A673 (cell line): ENCODE data around the gene HBG1. TPM values are rescaled to one million over a fixed set of nuclear protein-coding genes. Genes with fewer than 3 reads are reported as not detected.

Experiments used
- BruUV-seq: library from RNA; stranded (reverse); fragments of 400-500 nt; replicated peaks from 2 replicates; lab custom pipeline; 2021; lab: Mats Ljungman, UMichigan
- CTCF ChIA-PET: fragments of 300-600 bp; sonication (Branson Sonifier 250); formaldehyde crosslinking; loops from one replicate; lab custom pipeline; 2022; ENCODE audit warnings: antibody characterized with exemption; lab: Charles Lee
- POLR2A ChIA-PET: fragments of 300-600 bp; sonication (Branson Sonifier 250); formaldehyde crosslinking; loops from one replicate; lab custom pipeline; 2022; ENCODE audit warnings: antibody characterized with exemption; ENCODE audit not compliant: low non-redundant PET; lab: Charles Lee
- DNase-seq: peaks from one replicate; pipeline ENCODE4 v3.0.0-alpha.2; 2015; ENCODE audit warnings: low spot score
- H3K27ac ChIP-seq: fragments of 200-600 bp; sonication (generic); 2 replicates; pipeline ENCODE4 v1.5.1; 2016; ENCODE audit warnings: mixed run types, low read depth, mild to moderate bottlenecking, mixed read lengths, antibody characterized with exemption, low read length; ENCODE audit not compliant: poor library complexity, severe bottlenecking
- H3K27me3 ChIP-seq: fragments of 200-600 bp; sonication (generic); replicated peaks from 2 replicates; pipeline ENCODE4 v1.6.1; 2017; ENCODE audit warnings: mixed run types, low read depth, mild to moderate bottlenecking, mixed read lengths, antibody characterized with exemption, low read length; ENCODE audit not compliant: insufficient read depth, poor library complexity
- H3K36me3 ChIP-seq: fragments of 200-600 bp; sonication (generic); 2 replicates; pipeline ENCODE4 v1.6.1; 2016; ENCODE audit warnings: mixed run types, mild to moderate bottlenecking, mixed read lengths, antibody characterized with exemption, low read length; ENCODE audit not compliant: insufficient read depth, poor library complexity, severe bottlenecking
- H3K4me1 ChIP-seq: fragments of 200-600 bp; sonication (generic); 2 replicates; pipeline ENCODE4 v1.6.1; 2017; ENCODE audit warnings: mixed run types, mild to moderate bottlenecking, mixed read lengths, antibody characterized with exemption, low read length; ENCODE audit not compliant: insufficient read depth, poor library complexity, severe bottlenecking
- H3K4me3 ChIP-seq: fragments of 200-600 bp; sonication (generic); 2 replicates; pipeline ENCODE4 v1.5.1; 2016; ENCODE audit warnings: low read depth, mixed run types, mild to moderate bottlenecking, mixed read lengths, low read length; ENCODE audit not compliant: poor library complexity, severe bottlenecking
- H3K9me3 ChIP-seq: fragments of 200-600 bp; sonication (generic); 2 replicates; pipeline ENCODE4 v1.6.1; 2016; ENCODE audit warnings: mixed run types, low read depth, mild to moderate bottlenecking, mixed read lengths, antibody characterized with exemption, low read length; ENCODE audit not compliant: poor library complexity, severe bottlenecking
- CTCF ChIP-seq: fragments of 300-800, 200-600 bp; sonication (generic); conservative IDR thresholded peaks from 2 replicates; pipeline ENCODE4 v1.5.1; 2017; ENCODE audit warnings: low read depth, mild to moderate bottlenecking, antibody characterized with exemption, low read length, moderate library complexity, mixed read lengths
- EZH2 ChIP-seq: fragments of 200-600 bp; sonication (generic); IDR thresholded peaks from 2 replicates; pipeline ENCODE4 v1.6.1; 2017; ENCODE audit warnings: borderline replicate concordance, low read depth, mild to moderate bottlenecking, mixed read lengths, antibody characterized with exemption, low read length; ENCODE audit not compliant: poor library complexity, severe bottlenecking
- intact Hi-C: fragments of 100-400 bp; cut with micrococcal nuclease; formaldehyde crosslinking; loops from one replicate; pipeline ENCODE4 v1.10.0; 2022; ENCODE audit not compliant: unreplicated experiment
- total RNA-seq: library from RNA; stranded (reverse); gene quantifications from 2 replicates; pipeline ENCODE4 v1.2.3, GENCODE V29; 2021

HBG1 gene
- total RNA-seq, 1 experiment from 2014 or later = not detected

- no peak overlapping the region for H3K4me3 ChIP-seq
- H3K27me3 ChIP-seq = no peaks in the 10 kb centered on the region
- H3K4me1 ChIP-seq = no peaks in the 10 kb centered on the region
- H3K27ac ChIP-seq = no peak overlapping the region
- intact Hi-C loops = loop anchor here (5.0 kb wide), 1 partner anchor 167 kb away; no protein-coding TSS in a partner anchor
- TF ChIP-seq EZH2 (no peak), CTCF (no peak)
- DNase-seq = no peak
- ChIA-PET CTCF (no interaction called here), POLR2A (no interaction called here)
- no TSS peak for BruUV-seq
- H3K9me3 ChIP-seq = no peaks in the 10 kb centered on the region
- H3K36me3 ChIP-seq = no peaks in the 10 kb centered on the region
Observed at GRCh38 chr11:5289696-5290095, 40.0 kb upstream of the HBG1 start.

GRCh38 chr11:5288906-5289550, 39.4 kb upstream of the HBG1 start:
- intact Hi-C loops = no loop called here
- DNase-seq = no peak
- TF ChIP-seq CTCF (no peak), EZH2 (no peak)
- Histone ChIP-seq H3K4me3 (no peak overlapping the region), H3K27ac (no peak overlapping the region), H3K4me1 (no peaks in the 10 kb centered on the region), H3K27me3 (no peaks in the 10 kb centered on the region), H3K36me3 (no peaks in the 10 kb centered on the region), H3K9me3 (no peaks in the 10 kb centered on the region)
- BruUV-seq = no TSS peak
- ChIA-PET CTCF (no interaction called here), POLR2A (no interaction called here)

- H3K36me3 ChIP-seq = no peaks in the 10 kb centered on the region
- no peak for DNase-seq
- no peaks in the 10 kb centered on the region for H3K4me1 ChIP-seq
- POLR2A ChIA-PET = no interaction called here
- H3K9me3 ChIP-seq = no peaks in the 10 kb centered on the region
- CTCF ChIA-PET = no interaction called here
- H3K27me3 ChIP-seq = no peaks in the 10 kb centered on the region
- no peak for TF ChIP-seq CTCF
- no peak for TF ChIP-seq EZH2
- no peak overlapping the region for H3K27ac ChIP-seq
- BruUV-seq = no TSS peak
- no peak overlapping the region for H3K4me3 ChIP-seq
- intact Hi-C loops = no loop called here
Observed at GRCh38 chr11:5288108-5288905, 38.6 kb upstream of the HBG1 start.
